ENCODE results near the gene PSMA8. TPM values are rescaled to one million over a fixed set of nuclear protein-coding genes. Genes with fewer than 3 reads are reported as not detected.

PSMA8 gene
- total and polyA plus RNA-seq, 8 donors: 0.10 to 0.31 TPM; not detected in 6

DNA sequence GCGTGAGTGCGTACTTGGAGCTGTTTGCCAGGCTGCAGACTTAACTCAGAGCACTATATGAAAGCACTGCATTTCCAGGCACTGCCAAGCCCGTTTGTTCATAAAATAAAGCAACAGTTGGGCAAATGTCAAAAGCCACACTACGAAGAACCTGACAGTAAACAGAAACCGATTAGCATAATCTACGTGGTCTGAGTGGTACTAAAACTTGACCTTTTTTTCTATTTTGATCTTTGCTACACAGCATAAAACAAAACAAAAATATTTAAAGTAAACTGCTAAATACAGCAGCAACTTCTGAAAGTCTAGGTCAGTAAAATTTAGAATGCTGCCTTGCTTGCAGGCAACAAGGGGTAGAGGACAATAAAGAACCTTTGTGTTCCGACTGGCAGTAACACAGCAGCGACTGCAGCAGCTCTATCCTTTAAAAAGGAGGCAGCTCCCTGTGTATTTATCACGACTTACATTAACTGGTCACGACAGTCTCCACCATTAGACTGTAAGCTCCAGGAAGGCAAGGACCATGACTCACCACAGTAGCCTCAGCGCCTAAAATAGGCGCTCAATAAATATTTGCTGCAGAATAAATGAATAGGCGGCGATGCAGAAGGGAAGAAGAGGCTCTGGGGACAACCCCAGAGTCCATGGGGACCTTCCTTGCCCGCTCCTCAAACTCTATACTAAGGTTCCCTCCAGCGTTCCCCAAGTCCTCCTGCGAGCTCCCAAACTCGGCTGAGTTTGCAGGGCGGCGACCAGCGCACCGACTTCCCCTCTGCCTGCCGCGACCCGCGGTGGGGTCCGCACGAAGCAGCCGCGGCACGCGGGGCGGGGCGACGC is 44.2 kb upstream of the PSMA8 start:
- peak overlapping the region; percentile 97 to 99 (median 98) for H3K27ac ChIP-seq
- WGBS, 5 donors: 1 to 2% (median 1%) methylated on average over 28 to 35 of the region's 35 CpGs
- H3K4me3 ChIP-seq: peak overlapping the region; percentile 77 to 89 (median 85)
- intact Hi-C loops (cut with DNase I; ENCODE audit: low total_unique reads): no loop called here
- DNase-seq: peak in 1 of 2 donors; percentile 54
- TF ChIP-seq POLR2A (IDR thresholded peaks at IDR 0.05) (no peak), EP300 (IDR thresholded peaks at IDR 0.05) (no peak), POLR2AphosphoS5 (IDR thresholded peaks at IDR 0.05) (no peak)
- TF ChIP-seq, protein P1, sequence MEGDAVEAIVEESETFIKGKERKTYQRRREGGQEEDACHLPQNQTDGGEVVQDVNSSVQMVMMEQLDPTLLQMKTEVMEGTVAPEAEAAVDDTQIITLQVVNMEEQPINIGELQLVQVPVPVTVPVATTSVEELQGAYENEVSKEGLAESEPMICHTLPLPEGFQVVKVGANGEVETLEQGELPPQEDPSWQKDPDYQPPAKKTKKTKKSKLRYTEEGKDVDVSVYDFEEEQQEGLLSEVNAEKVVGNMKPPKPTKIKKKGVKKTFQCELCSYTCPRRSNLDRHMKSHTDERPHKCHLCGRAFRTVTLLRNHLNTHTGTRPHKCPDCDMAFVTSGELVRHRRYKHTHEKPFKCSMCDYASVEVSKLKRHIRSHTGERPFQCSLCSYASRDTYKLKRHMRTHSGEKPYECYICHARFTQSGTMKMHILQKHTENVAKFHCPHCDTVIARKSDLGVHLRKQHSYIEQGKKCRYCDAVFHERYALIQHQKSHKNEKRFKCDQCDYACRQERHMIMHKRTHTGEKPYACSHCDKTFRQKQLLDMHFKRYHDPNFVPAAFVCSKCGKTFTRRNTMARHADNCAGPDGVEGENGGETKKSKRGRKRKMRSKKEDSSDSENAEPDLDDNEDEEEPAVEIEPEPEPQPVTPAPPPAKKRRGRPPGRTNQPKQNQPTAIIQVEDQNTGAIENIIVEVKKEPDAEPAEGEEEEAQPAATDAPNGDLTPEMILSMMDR (IDR thresholded peaks at IDR 0.05): no peak
- H3K27me3 ChIP-seq: no peaks in the 10 kb centered on the region
- H3K36me3 ChIP-seq: peaks cover 0 to 29% (median 27%) of the 10 kb centered on the region in 4 donors
- peaks cover 7 to 36% (median 24%) of the 10 kb centered on the region in 4 donors for H3K4me1 ChIP-seq
- H3K9me3 ChIP-seq: no peaks in the 10 kb centered on the region

DNA sequence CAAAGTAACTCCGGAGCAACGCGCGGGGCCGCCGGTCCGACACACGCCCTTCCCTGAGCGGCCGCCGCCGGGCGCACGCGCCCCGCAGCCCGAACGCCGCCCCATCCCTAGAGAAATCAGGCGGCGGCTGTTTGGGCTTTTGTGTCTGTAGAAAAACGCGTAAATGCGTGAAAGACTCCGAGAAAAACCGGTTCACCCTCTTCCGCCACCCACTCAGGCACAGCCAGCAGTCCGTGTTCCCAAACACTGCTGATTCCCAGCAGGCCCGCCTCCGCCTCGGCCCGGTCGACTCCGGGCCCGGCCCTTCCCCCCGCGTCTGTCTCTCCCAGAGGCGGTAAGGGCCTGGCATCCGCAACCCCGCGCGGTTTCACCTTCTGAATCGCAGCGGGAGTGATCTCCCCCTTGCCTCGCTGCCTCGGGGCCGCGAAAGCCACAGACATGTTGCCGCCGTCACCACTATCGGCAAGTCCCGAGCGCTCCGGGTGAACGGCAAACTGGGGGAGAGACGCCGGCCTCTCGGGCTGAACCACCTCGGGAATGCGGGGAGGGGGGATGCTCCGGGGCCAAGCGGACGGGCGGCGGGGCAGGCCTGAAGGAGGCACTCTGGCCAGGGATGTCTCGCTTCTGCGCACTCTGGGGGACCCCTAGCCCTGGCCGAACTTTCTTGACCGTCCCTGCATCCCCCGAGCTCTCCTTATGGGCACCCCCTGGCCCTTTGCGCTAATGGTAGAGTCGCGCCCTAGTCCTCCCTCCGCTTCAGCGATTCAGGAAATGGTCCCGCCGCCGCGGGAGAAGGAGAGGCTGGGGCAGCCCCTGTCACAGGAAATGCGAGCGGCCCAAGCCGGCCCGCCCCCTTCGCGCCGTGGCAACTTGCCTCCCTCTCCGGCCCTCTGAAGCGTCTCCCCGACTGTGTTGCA is 43.3 kb upstream of the PSMA8 start, which contains the start of gene SS18:
Gene SS18 (minus strand): TSS at position 484 of the 917 bp plus-strand sequence. CDS start 44 bp downstream, at position 440.
- Histone ChIP-seq H3K36me3 (peaks cover 0 to 20% (median 18%) of the 10 kb centered on the region in 4 donors), H3K4me3 (peak within 1 kb of the TSS; percentile 77 to 89 (median 85)), H3K27me3 (no peaks in the 10 kb centered on the region), H3K27ac (peak within 1 kb of the TSS; percentile 97 to 99 (median 98)), H3K9me3 (no peaks in the 10 kb centered on the region), H3K4me1 (peaks cover 7 to 36% (median 24%) of the 10 kb centered on the region in 4 donors)
- peak; percentile 68 to 83 (median 75) for TF ChIP-seq POLR2AphosphoS5 (IDR thresholded peaks at IDR 0.05)
- TF ChIP-seq POLR2A (IDR thresholded peaks at IDR 0.05): peak in 1 of 4 donors; percentile 21
- TF ChIP-seq EP300 (IDR thresholded peaks at IDR 0.05): no peak
- TF ChIP-seq, protein P1 (IDR thresholded peaks at IDR 0.05): peak in 1 of 7 experiments; percentile 9
- DNase-seq: peak; percentile 93 to 97
- WGBS, 5 donors: 0 to 1% (median 1%) methylated on average over 46 to 89 of the region's 89 CpGs
- intact Hi-C loops (cut with DNase I; ENCODE audit: low total_unique reads): no loop called here

DNA sequence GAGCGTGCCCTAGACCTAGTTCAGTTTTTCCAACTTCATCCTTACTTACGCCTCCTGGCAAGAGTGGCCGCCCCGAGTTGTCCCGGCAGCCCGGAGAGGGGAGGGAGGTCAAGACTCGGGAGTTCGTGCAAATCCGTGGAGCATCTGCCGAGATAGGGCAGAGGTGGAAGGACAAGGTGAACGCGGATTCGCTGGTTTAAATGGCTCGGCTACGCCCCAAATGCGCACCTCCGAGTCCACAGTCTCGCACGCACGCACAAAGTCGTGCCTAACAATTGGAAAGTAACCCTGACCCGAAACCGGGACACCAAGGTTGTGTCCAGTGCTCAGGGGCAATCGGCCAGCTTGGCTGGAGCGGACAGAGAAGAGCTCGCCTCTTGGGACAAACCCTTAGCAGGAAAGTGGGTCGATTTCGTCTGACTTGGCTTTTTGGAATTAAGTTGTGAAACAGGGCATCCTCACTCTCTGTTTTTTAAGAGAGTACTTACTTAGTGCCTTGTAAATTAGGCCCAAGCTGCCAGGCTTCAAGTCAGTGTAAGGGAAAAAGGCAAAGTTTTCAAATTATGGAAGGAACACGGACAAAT is 42.5 kb upstream of the PSMA8 start:
- peak in 1 of 2 donors; percentile 58 for DNase-seq
- H3K27me3 ChIP-seq: no peaks in the 10 kb centered on the region
- peak overlapping the region; percentile 77 to 89 (median 85) for H3K4me3 ChIP-seq
- no peaks in the 10 kb centered on the region for H3K9me3 ChIP-seq
- TF ChIP-seq EP300 (IDR thresholded peaks at IDR 0.05) (no peak), POLR2AphosphoS5 (IDR thresholded peaks at IDR 0.05) (peak in 1 of 3 donors; percentile 3)
- WGBS, 5 donors: 2 to 7% (median 4%) methylated on average over 11 to 29 of the region's 29 CpGs
- peaks cover 0 to 12% (median 11%) of the 10 kb centered on the region in 4 donors for H3K36me3 ChIP-seq
- intact Hi-C loops (cut with DNase I; ENCODE audit: low total_unique reads): no loop called here
- H3K4me1 ChIP-seq: peaks cover 7 to 36% (median 24%) of the 10 kb centered on the region in 4 donors
- H3K27ac ChIP-seq: peak overlapping the region; percentile 97 to 99 (median 98)

DNA sequence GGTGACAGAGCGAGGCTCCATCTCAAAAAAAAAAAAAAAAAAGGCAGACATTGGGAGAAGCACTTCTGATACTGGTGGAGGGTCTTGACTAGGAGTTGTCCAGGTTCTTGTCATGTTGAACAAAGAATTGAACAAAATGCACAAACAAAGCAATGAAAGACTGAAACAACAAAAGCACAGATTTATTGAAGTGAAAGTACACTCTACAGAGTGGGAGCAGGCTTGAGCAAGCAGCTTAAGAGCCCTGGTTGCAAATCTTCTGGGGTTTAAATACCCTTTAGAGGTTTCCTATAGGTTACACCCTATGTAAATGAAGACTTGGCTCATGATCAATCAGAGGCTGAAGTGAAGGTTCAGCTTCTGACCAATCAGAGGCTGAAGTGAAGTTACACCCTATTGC is 36.8 kb upstream of the PSMA8 start:
- H3K4me3 ChIP-seq: no peak overlapping the region
- no peaks in the 10 kb centered on the region for H3K27me3 ChIP-seq
- intact Hi-C loops (cut with DNase I; ENCODE audit: low total_unique reads): no loop called here
- no peak overlapping the region for H3K27ac ChIP-seq
- TF ChIP-seq, protein P1 (IDR thresholded peaks at IDR 0.05): no peak
- TF ChIP-seq POLR2A (IDR thresholded peaks at IDR 0.05): no peak
- TF ChIP-seq POLR2AphosphoS5 (IDR thresholded peaks at IDR 0.05): no peak
- TF ChIP-seq EP300 (IDR thresholded peaks at IDR 0.05): no peak
- no peak for DNase-seq
- peaks cover 0 to 5% (median 0%) of the 10 kb centered on the region in 4 donors for H3K9me3 ChIP-seq
- 67 to 100% (median 92%) methylated on average over 1 of the region's 1 CpG for WGBS, 5 donors
- no peaks in the 10 kb centered on the region for H3K36me3 ChIP-seq
- no peaks in the 10 kb centered on the region for H3K4me1 ChIP-seq
